Mesothelial cell of epicardium (in vitro differentiated cells): ENCODE measurements around the gene KCTD10. TPM values are rescaled to one million over a fixed set of nuclear protein-coding genes. Genes with fewer than 3 reads are reported as not detected.

Experiments
- DNase-seq, 2 experiments: peaks; one replicate each; pipeline ENCODE4 v3.0.0; 2021; ENCODE audit warnings: low spot score in 2 of 2; ENCODE audit not compliant: unreplicated experiment in 2 of 2
- H3K27ac Mint-ChIP-seq: 2 replicates; pipeline ENCODE4 v1.8.0; 2021; ENCODE audit warnings: mixed read lengths
- H3K27me3 Mint-ChIP-seq: 2 replicates; pipeline ENCODE4 v1.8.0; 2021; ENCODE audit warnings: low read depth, mixed read lengths
- H3K36me3 Mint-ChIP-seq: 2 replicates; pipeline ENCODE4 v1.8.0; 2021; ENCODE audit warnings: mixed read lengths
- H3K4me1 Mint-ChIP-seq: 2 replicates; pipeline ENCODE4 v1.8.0; 2021; ENCODE audit warnings: mixed read lengths
- H3K4me3 Mint-ChIP-seq: 2 replicates; pipeline ENCODE4 v1.8.0; 2021; ENCODE audit warnings: mild to moderate bottlenecking, moderate library complexity, mixed read lengths
- H3K9me3 Mint-ChIP-seq: 2 replicates; pipeline ENCODE4 v1.8.0; 2021; ENCODE audit warnings: mixed read lengths
- CTCF ChIP-seq: fragments of 200-600 bp; sonication (generic); IDR thresholded peaks from one replicate; pipeline ENCODE4 v1.5.0; 2021; ENCODE audit warnings: antibody characterized with exemption; ENCODE audit not compliant: unreplicated experiment
- total RNA-seq: library from RNA; stranded (reverse); gene quantifications from 3 replicates; pipeline ENCODE4 v1.2.1, GENCODE V29; 2021

KCTD10 gene
- total RNA-seq, 1 donor from 2014 or later: 56.2 TPM

- H3K27ac Mint-ChIP-seq: no peak overlapping the region
- no peak for TF ChIP-seq CTCF
- no peak for DNase-seq
- H3K9me3 Mint-ChIP-seq: no peaks in the 10 kb centered on the region
- no peaks in the 10 kb centered on the region for H3K27me3 Mint-ChIP-seq
- peaks cover 11% of the 10 kb centered on the region for H3K4me1 Mint-ChIP-seq
- H3K36me3 Mint-ChIP-seq: peaks cover 20% of the 10 kb centered on the region
- no peak overlapping the region for H3K4me3 Mint-ChIP-seq
Observed at GRCh38 chr12:109482894-109483293, 5.8 kb upstream of the KCTD10 start.

GRCh38 chr12:109482491-109482890 is 5.4 kb upstream of the KCTD10 start:
- no peak overlapping the region for H3K4me3 Mint-ChIP-seq
- H3K36me3 Mint-ChIP-seq: peaks cover 20% of the 10 kb centered on the region
- H3K4me1 Mint-ChIP-seq: peaks cover 12% of the 10 kb centered on the region
- DNase-seq: no peak
- no peaks in the 10 kb centered on the region for H3K27me3 Mint-ChIP-seq
- no peaks in the 10 kb centered on the region for H3K9me3 Mint-ChIP-seq
- H3K27ac Mint-ChIP-seq: no peak overlapping the region
- no peak for TF ChIP-seq CTCF

GRCh38 chr12:109481863-109482262 is 4.8 kb upstream of the KCTD10 start:
- no peaks in the 10 kb centered on the region for H3K9me3 Mint-ChIP-seq
- H3K36me3 Mint-ChIP-seq: peaks cover 19% of the 10 kb centered on the region
- H3K27ac Mint-ChIP-seq: no peak overlapping the region
- H3K4me1 Mint-ChIP-seq: peaks cover 12% of the 10 kb centered on the region
- H3K27me3 Mint-ChIP-seq: no peaks in the 10 kb centered on the region
- no peak for DNase-seq
- no peak overlapping the region for H3K4me3 Mint-ChIP-seq
- TF ChIP-seq CTCF: no peak

GRCh38 chr12:109480356-109480755 is 3.3 kb upstream of the KCTD10 start:
- no peak for DNase-seq
- Mint-ChIP-seq H3K9me3 (no peaks in the 10 kb centered on the region), H3K27me3 (no peaks in the 10 kb centered on the region), H3K36me3 (peaks cover 8% of the 10 kb centered on the region), H3K27ac (no peak overlapping the region), H3K4me3 (no peak overlapping the region), H3K4me1 (peaks cover 27% of the 10 kb centered on the region)
- TF ChIP-seq CTCF: no peak

DNA sequence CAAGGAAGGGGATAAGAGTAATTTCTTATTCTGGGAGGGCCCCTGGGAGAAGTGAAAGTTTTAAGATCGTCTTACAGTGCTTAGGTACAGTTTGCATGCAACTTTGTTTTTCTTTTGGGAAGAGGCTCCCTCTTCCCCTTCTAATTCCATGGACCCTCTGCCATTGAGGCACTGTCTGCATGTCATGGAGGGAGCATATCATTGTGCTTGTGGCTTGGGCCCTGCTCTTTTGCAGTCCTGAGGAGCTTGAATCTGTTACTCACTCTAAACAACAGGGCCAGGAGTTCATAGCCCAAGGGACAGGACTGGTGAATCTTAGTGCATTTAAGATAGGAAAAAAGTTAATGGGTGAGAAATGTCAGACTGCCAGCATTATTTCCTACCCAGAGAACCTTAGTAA is 2.7 kb upstream of the KCTD10 start:
- no peak overlapping the region for H3K4me3 Mint-ChIP-seq
- H3K36me3 Mint-ChIP-seq: peaks cover 4% of the 10 kb centered on the region
- H3K4me1 Mint-ChIP-seq: peaks cover 27% of the 10 kb centered on the region
- H3K27ac Mint-ChIP-seq: no peak overlapping the region
- H3K27me3 Mint-ChIP-seq: no peaks in the 10 kb centered on the region
- DNase-seq: no peak
- no peaks in the 10 kb centered on the region for H3K9me3 Mint-ChIP-seq
- TF ChIP-seq CTCF: no peak

- Mint-ChIP-seq H3K9me3 (no peaks in the 10 kb centered on the region), H3K4me1 (peaks cover 29% of the 10 kb centered on the region), H3K27ac (peak overlapping the region; percentile 100), H3K36me3 (no peaks in the 10 kb centered on the region), H3K4me3 (peak overlapping the region; percentile 88), H3K27me3 (no peaks in the 10 kb centered on the region)
- TF ChIP-seq CTCF: no peak
- DNase-seq: no peak
Observed at GRCh38 chr12:109477963-109478315, 839 bp upstream of the KCTD10 start.
